SK-N-SH (cell line): ENCODE results near the gene SDCCAG8.

Experiments used
- CTCF ChIP-seq: fragments of 200-600 bp; sonication (generic); IDR thresholded peaks from 2 replicates; pipeline ENCODE4 v1.6.1; 2017; ENCODE audit warnings: antibody characterized with exemption, mild to moderate bottlenecking, moderate library complexity
- NRF1 ChIP-seq: IDR thresholded peaks from 2 replicates; pipeline ENCODE4 v1.6.1; 2012; ENCODE audit warnings: low read depth, mild to moderate bottlenecking, low read length

- TF ChIP-seq CTCF (no peak), NRF1 (no peak)
Measured at GRCh38 chr1:243286409-243287122, 30.7 kb downstream of the SDCCAG8 start.
